Neural cell (in vitro differentiated cells): ENCODE measurements around the gene TLX2. TPM values are rescaled to one million over a fixed set of nuclear protein-coding genes. Genes with fewer than 3 reads are reported as not detected.

Experiments used
- H2AFZ ChIP-seq: fragments of 200-600, 300-800 bp; sonication (generic), shearing (Covaris generic); 2 replicates; pipeline ENCODE4 v1.6.0; 2014; ENCODE audit warnings: low read depth, mild to moderate bottlenecking, antibody characterized with exemption, low read length, moderate library complexity
- H3F3A ChIP-seq: fragments of 200-600 bp; shearing (Covaris generic); 2 replicates; pipeline ENCODE4 v1.6.1; 2016; ENCODE audit warnings: mild to moderate bottlenecking, moderate library complexity, mixed read lengths, antibody characterized with exemption, low read length; ENCODE audit not compliant: insufficient read depth, poor library complexity, severe bottlenecking
- H3K27ac ChIP-seq: fragments of 200-600, 300-800 bp; sonication (generic), shearing (Covaris generic); 2 replicates; pipeline ENCODE4 v1.5.1; 2014; ENCODE audit warnings: mild to moderate bottlenecking, low read length, moderate library complexity
- H3K27me3 ChIP-seq: fragments of 300-800, 200-600 bp; sonication (generic), shearing (Covaris generic); 2 replicates; pipeline ENCODE4 v1.6.0; 2014; ENCODE audit warnings: mild to moderate bottlenecking, low read depth, low read length, moderate library complexity; ENCODE audit not compliant: insufficient read depth
- H3K36me3 ChIP-seq: fragments of 300-800, 200-600 bp; sonication (generic), shearing (Covaris generic); 2 replicates; pipeline ENCODE4 v1.5.1; 2014; ENCODE audit warnings: mild to moderate bottlenecking, antibody characterized with exemption, low read length, moderate library complexity; ENCODE audit not compliant: insufficient read depth
- H3K4me2 ChIP-seq: fragments of 300-800, 200-600 bp; sonication (generic), shearing (Covaris generic); 2 replicates; pipeline ENCODE4 v1.6.0; 2014; ENCODE audit warnings: mild to moderate bottlenecking, low read length
- H3K4me3 ChIP-seq: fragments of 300-800, 200-600 bp; sonication (generic), shearing (Covaris generic); 2 replicates; pipeline ENCODE4 v1.5.1; 2014; ENCODE audit warnings: mild to moderate bottlenecking, low read length, moderate library complexity
- H3K79me2 ChIP-seq: fragments of 200-600 bp; shearing (Covaris generic); replicated peaks from 2 replicates; pipeline ENCODE4 v1.6.0; 2014; ENCODE audit warnings: mild to moderate bottlenecking, low read length, moderate library complexity; ENCODE audit not compliant: insufficient read depth
- H3K9ac ChIP-seq: fragments of 300-800, 200-600 bp; sonication (generic), shearing (Covaris generic); 2 replicates; pipeline ENCODE4 v1.6.1; 2016; ENCODE audit warnings: mild to moderate bottlenecking, low read length, mixed read lengths
- H3K9me2 ChIP-seq: fragments of 200-600 bp; shearing (Covaris generic); 2 replicates; pipeline ENCODE4 v1.6.1; 2016; ENCODE audit warnings: mild to moderate bottlenecking, low read length, mixed read lengths; ENCODE audit not compliant: insufficient read depth
- H3K9me3 ChIP-seq: fragments of 200-600, 300-800 bp; sonication (generic), shearing (Covaris generic); 2 replicates; pipeline ENCODE4 v1.6.1; 2016; ENCODE audit warnings: mild to moderate bottlenecking, mixed run types, low read length, moderate library complexity, mixed read lengths
- H4K20me1 ChIP-seq: fragments of 200-600 bp; shearing (Covaris generic); 2 replicates; pipeline ENCODE4 v1.6.1; 2016; ENCODE audit warnings: mild to moderate bottlenecking, mixed run types; ENCODE audit not compliant: insufficient read depth
- EP300 ChIP-seq: fragments of 450-650 bp; conservative IDR thresholded peaks from 2 replicates; pipeline ENCODE4 v1.6.1; 2014; ENCODE audit warnings: antibody characterized with exemption, mild to moderate bottlenecking, moderate library complexity; ENCODE audit not compliant: poor library complexity, severe bottlenecking
- EZH2 ChIP-seq: fragments of 200-600, 300-800 bp; shearing (Covaris generic), sonication (generic); IDR thresholded peaks from 2 replicates; pipeline ENCODE4 v1.6.1; 2014; ENCODE audit warnings: antibody characterized with exemption, low read length, borderline replicate concordance, mild to moderate bottlenecking; ENCODE audit not compliant: insufficient read depth, poor library complexity, severe bottlenecking
- MXI1 ChIP-seq: fragments of 450-650 bp; conservative IDR thresholded peaks from 2 replicates; pipeline ENCODE4 v1.6.1; 2014; ENCODE audit warnings: antibody characterized with exemption, mild to moderate bottlenecking; ENCODE audit not compliant: poor library complexity, severe bottlenecking
- POLR2AphosphoS5 ChIP-seq: IDR thresholded peaks from 2 replicates; pipeline ENCODE4 v1.6.1; 2012
- RAD21 ChIP-seq: fragments of 450-650 bp; conservative IDR thresholded peaks from 2 replicates; pipeline ENCODE4 v1.6.1; 2014; ENCODE audit warnings: antibody characterized with exemption, mild to moderate bottlenecking, moderate library complexity
- SMC3 ChIP-seq: fragments of 450-650 bp; conservative IDR thresholded peaks from 2 replicates; pipeline ENCODE4 v1.6.1; 2014; ENCODE audit warnings: antibody characterized with exemption, mild to moderate bottlenecking, moderate library complexity; ENCODE audit not compliant: poor library complexity
- TAF1 ChIP-seq: IDR thresholded peaks from 2 replicates; pipeline ENCODE4 v1.6.1; 2012; ENCODE audit warnings: low read depth
- polyA plus RNA-seq: library from polyadenylated mRNA; depleted of rRNA; stranded (reverse); fragments of >200 nt; gene quantifications from 2 replicates; pipeline ENCODE4 v1.2.3, GENCODE V29; 2014
- TF ChIP-seq, protein P1 (sequence below): fragments of 450-650 bp; IDR thresholded peaks from 2 replicates; pipeline ENCODE4 v1.5.1; 2014; ENCODE audit warnings: antibody characterized with exemption, mild to moderate bottlenecking, moderate library complexity; ENCODE audit not compliant: poor library complexity, severe bottlenecking
- TF ChIP-seq, protein P2 (sequence below): IDR thresholded peaks from 2 replicates; pipeline ENCODE4 v1.6.1; 2012; ENCODE audit warnings: borderline replicate concordance

The TLX2 gene
- polyA plus RNA-seq, 1 donor from 2014 or later, result not detected

DNA sequence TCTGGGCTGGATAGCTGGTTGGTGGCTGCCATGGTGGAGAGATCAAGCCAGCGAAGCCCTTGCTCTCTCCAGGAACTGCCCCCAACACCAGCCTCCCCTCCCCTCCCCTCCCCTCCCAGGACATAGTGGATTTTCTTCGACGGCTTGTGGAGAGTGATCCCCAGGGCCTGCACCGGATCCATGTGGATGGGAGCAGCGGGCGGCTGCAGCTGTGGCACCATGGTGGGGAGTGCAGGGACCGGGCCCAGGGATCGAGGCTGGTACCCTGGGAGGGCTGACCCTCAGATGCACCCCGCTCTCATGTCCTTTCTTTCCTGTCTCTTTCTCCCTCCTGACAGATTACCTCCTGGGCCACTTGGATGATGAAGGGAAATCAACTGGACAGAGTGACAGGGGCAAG, 24.3 kb upstream of the TLX2 start:
- H3K9ac ChIP-seq, result no peak overlapping the region
- H3K27ac ChIP-seq, result no peak overlapping the region
- no peaks in the 10 kb centered on the region for H3K9me2 ChIP-seq
- no peaks in the 10 kb centered on the region for H3K36me3 ChIP-seq
- H4K20me1 ChIP-seq, result no peaks in the 10 kb centered on the region
- no peaks in the 10 kb centered on the region for H3K79me2 ChIP-seq
- no peaks in the 10 kb centered on the region for H3F3A ChIP-seq
- H3K4me3 ChIP-seq, result no peak overlapping the region
- H3K4me2 ChIP-seq, result no peak overlapping the region
- H3K9me3 ChIP-seq, result no peaks in the 10 kb centered on the region
- TF ChIP-seq, protein P1, sequence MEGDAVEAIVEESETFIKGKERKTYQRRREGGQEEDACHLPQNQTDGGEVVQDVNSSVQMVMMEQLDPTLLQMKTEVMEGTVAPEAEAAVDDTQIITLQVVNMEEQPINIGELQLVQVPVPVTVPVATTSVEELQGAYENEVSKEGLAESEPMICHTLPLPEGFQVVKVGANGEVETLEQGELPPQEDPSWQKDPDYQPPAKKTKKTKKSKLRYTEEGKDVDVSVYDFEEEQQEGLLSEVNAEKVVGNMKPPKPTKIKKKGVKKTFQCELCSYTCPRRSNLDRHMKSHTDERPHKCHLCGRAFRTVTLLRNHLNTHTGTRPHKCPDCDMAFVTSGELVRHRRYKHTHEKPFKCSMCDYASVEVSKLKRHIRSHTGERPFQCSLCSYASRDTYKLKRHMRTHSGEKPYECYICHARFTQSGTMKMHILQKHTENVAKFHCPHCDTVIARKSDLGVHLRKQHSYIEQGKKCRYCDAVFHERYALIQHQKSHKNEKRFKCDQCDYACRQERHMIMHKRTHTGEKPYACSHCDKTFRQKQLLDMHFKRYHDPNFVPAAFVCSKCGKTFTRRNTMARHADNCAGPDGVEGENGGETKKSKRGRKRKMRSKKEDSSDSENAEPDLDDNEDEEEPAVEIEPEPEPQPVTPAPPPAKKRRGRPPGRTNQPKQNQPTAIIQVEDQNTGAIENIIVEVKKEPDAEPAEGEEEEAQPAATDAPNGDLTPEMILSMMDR, result no peak
- TF ChIP-seq MXI1 (no peak), EZH2 (no peak), RAD21 (no peak)
- no peak overlapping the region for H2AFZ ChIP-seq
- no peaks in the 10 kb centered on the region for H3K27me3 ChIP-seq

DNA sequence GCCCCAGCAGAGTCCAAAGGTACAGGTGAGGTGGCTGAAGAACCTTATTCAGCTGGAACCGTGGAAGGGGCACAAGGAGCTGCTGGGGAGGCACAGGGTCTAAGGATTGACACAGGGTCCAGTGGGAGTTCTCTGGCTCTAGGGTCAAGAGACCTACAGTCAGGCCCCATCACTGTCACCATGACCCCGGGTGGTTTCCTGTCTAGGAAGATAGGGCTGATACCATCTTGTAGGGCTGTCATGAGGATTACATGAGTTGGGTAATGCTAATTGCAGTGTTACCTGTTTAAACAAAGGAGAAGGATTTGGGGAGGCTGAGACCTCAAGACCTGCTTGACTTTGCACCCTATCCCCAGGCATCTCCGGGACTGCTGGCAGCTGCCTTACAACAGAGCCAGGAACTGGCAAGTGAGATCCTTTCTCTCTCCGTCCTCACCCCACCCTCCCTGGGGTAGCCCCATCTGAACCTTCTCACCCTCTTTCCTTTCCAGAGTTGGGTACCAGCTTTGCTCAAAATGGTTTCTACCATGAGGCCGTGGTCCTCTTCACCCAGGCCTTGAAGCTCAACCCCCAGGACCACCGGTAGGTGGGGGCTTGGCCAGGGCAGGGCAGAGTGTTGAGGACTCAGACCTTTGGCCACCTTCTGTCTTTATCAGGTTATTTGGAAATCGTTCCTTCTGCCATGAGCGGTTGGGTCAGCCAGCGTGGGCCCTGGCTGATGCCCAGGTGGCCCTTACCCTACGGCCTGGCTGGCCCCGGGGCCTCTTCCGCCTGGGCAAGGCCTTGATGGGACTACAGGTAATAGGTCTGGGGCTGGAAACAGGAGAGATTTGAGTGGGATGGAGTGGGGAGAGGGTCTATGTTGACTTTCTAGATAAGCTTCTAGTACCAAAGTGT, 22.4 kb upstream of the TLX2 start:
- Histone ChIP-seq H3K27me3 (peaks cover 11% of the 10 kb centered on the region), H3K9me3 (no peaks in the 10 kb centered on the region), H3F3A (no peaks in the 10 kb centered on the region), H3K4me2 (no peak overlapping the region), H3K4me3 (no peak overlapping the region), H3K9ac (no peak overlapping the region), H3K36me3 (no peaks in the 10 kb centered on the region), H4K20me1 (no peaks in the 10 kb centered on the region), H3K27ac (no peak overlapping the region), H3K9me2 (no peaks in the 10 kb centered on the region), H3K79me2 (no peaks in the 10 kb centered on the region), H2AFZ (no peak overlapping the region)
- TF ChIP-seq, protein P1, result no peak

DNA sequence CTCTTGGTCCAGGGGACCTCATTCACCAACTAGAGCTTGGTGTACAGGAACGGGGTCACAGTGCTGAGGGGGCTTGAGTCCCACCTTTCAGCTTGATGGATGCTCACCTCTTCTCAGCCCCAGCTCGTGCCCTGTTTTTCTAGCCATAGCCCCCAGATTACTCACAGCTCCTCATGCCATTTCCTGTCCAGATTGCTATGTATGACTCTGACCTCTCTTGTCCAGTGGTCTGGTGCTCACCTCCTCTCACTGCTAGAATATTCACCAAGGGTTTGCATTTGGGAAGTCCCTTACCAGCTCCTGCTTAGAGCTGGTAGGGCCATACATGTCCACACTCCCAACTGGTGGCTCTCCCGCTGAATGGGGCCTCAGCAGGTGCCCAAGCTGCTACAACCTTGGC, 20.7 kb upstream of the TLX2 start:
- no peaks in the 10 kb centered on the region for H3K9me2 ChIP-seq
- no peaks in the 10 kb centered on the region for H3K36me3 ChIP-seq
- TF ChIP-seq TAF1, result no peak
- TF ChIP-seq SMC3, result no peak
- no peak for TF ChIP-seq EP300
- TF ChIP-seq, protein P2, sequence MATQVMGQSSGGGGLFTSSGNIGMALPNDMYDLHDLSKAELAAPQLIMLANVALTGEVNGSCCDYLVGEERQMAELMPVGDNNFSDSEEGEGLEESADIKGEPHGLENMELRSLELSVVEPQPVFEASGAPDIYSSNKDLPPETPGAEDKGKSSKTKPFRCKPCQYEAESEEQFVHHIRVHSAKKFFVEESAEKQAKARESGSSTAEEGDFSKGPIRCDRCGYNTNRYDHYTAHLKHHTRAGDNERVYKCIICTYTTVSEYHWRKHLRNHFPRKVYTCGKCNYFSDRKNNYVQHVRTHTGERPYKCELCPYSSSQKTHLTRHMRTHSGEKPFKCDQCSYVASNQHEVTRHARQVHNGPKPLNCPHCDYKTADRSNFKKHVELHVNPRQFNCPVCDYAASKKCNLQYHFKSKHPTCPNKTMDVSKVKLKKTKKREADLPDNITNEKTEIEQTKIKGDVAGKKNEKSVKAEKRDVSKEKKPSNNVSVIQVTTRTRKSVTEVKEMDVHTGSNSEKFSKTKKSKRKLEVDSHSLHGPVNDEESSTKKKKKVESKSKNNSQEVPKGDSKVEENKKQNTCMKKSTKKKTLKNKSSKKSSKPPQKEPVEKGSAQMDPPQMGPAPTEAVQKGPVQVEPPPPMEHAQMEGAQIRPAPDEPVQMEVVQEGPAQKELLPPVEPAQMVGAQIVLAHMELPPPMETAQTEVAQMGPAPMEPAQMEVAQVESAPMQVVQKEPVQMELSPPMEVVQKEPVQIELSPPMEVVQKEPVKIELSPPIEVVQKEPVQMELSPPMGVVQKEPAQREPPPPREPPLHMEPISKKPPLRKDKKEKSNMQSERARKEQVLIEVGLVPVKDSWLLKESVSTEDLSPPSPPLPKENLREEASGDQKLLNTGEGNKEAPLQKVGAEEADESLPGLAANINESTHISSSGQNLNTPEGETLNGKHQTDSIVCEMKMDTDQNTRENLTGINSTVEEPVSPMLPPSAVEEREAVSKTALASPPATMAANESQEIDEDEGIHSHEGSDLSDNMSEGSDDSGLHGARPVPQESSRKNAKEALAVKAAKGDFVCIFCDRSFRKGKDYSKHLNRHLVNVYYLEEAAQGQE, result no peak
- no peak for TF ChIP-seq MXI1
- TF ChIP-seq RAD21, result no peak
- no peak for TF ChIP-seq EZH2
- no peak for TF ChIP-seq POLR2AphosphoS5
- TF ChIP-seq, protein P1, result no peak
- no peaks in the 10 kb centered on the region for H3F3A ChIP-seq
- no peak overlapping the region for H3K4me3 ChIP-seq
- H3K4me2 ChIP-seq, result no peak overlapping the region
- no peaks in the 10 kb centered on the region for H4K20me1 ChIP-seq
- no peak overlapping the region for H3K27ac ChIP-seq
- peaks cover 27% of the 10 kb centered on the region for H3K27me3 ChIP-seq
- H3K9me3 ChIP-seq, result no peaks in the 10 kb centered on the region
- H3K79me2 ChIP-seq, result no peaks in the 10 kb centered on the region
- H2AFZ ChIP-seq, result no peak overlapping the region
- no peak overlapping the region for H3K9ac ChIP-seq
